ELF-1 (cell line): ENCODE measurements around the gene PGS1.
"Not testable (repeated sequence)": the region's sequence is repeated elsewhere in the genome, so short reads cannot be mapped to it uniquely, and the experiment has no call there.

Experiments used
- DNase-seq: peaks from one replicate; pipeline ENCODE4 v3.0.0-alpha.2; 2016; ENCODE audit warnings: low read depth, low spot score

PGS1 gene, protein sequence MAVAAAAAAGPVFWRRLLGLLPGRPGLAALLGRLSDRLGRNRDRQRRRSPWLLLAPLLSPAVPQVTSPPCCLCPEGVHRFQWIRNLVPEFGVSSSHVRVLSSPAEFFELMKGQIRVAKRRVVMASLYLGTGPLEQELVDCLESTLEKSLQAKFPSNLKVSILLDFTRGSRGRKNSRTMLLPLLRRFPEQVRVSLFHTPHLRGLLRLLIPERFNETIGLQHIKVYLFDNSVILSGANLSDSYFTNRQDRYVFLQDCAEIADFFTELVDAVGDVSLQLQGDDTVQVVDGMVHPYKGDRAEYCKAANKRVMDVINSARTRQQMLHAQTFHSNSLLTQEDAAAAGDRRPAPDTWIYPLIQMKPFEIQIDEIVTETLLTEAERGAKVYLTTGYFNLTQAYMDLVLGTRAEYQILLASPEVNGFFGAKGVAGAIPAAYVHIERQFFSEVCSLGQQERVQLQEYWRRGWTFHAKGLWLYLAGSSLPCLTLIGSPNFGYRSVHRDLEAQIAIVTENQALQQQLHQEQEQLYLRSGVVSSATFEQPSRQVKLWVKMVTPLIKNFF

GRCh38 chr17:78378225-78379130, at the start of gene PGS1:
Gene PGS1, plus strand, starts transcription at chr17:78378649. Its CDS starts 17 bp downstream, at chr17:78378666.
- DNase-seq = peak; percentile 86

DNA sequence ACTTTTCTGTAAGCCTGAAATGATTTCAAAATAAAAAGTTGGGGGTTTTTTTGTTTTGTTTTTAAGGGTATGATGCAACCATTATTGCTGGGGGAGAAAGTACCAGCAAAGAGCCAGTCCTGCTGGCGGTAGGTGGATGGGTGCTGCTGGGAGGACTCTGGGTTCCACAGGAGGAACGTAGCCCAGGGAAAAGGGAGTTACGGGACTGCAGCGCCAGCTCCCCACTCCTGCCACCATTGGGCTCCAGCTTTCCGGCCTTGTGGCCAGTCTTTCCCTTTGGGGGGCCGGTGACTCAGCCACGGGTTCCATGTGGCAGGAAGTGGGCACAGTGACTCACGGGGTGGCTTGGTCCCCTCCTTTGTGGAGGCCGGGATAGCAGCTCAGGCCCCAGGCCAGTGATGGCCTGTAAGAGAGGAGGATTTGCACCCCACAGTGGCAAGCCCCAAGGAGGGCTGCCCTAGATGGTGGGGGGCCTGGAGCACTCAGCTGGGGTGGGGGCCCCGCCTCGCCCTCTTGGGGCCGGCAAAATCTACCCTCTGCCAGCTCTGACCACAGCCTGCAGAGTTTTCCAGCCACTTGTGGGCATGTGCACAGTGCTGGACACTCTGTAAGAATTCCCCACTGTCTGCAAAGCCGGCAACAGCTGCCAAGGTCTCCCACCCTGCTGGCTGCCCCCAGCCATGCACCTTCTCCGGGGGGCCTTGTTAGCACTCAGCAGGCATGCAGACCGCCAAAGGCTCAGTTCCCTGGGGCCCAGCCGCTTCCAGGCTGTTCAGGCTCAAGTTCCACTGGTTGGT, 49.0 kb upstream of the PGS1 start:
- DNase-seq = no peak

- DNase-seq = no peak
Observed at GRCh38 chr17:78330570-78331224, 47.8 kb upstream of the PGS1 start.

- DNase-seq = not testable (repeated sequence)
Observed at GRCh38 chr17:78331355-78331754, 47.1 kb upstream of the PGS1 start.

DNA sequence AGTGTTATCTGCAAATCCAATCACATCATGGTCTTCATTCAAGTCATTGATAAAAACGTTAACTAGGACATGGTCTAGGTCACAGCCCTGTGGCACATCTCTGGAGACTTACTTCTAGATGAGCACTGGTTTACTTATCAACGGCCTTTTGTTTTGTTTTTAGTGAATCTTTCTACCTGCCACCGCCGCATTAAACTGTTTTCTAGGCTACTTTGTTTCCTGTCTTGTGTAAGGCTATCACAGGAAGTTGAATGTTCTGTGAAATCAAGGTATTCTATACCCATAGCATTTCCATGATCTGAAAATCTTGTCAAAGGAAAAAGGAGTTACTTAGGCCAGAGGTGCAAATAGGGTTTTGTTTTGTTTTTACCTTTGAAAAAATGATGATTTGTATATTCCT, 45.5 kb upstream of the PGS1 start:
- DNase-seq = no peak

DNA sequence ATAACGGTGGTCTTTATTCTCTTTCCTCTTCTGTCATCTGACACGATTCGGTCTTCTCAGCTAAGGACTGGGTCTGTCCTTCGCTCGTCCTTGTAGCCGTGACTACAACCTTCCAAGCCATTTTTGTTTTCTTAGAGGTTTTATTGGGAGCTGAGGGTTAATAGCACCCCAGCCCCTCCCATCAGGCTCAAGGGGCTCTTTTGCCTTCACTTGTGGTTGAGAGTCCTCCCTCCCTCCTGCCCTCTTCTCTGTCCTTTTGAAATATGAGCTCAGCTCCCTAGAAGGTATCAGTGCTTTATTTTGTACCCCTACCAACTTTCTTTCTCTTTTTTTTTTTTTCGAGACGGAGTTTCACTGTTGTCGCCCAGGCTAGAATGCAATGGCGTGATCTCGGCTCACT, 43.2 kb upstream of the PGS1 start:
- DNase-seq = no peak

GRCh38 chr17:78337244-78338109, 41.0 kb upstream of the PGS1 start:
- no peak for DNase-seq

GRCh38 chr17:78338486-78339259, 39.8 kb upstream of the PGS1 start:
- no peak for DNase-seq

- DNase-seq = no peak
Observed at GRCh38 chr17:78340183-78340955, 38.1 kb upstream of the PGS1 start.

DNA sequence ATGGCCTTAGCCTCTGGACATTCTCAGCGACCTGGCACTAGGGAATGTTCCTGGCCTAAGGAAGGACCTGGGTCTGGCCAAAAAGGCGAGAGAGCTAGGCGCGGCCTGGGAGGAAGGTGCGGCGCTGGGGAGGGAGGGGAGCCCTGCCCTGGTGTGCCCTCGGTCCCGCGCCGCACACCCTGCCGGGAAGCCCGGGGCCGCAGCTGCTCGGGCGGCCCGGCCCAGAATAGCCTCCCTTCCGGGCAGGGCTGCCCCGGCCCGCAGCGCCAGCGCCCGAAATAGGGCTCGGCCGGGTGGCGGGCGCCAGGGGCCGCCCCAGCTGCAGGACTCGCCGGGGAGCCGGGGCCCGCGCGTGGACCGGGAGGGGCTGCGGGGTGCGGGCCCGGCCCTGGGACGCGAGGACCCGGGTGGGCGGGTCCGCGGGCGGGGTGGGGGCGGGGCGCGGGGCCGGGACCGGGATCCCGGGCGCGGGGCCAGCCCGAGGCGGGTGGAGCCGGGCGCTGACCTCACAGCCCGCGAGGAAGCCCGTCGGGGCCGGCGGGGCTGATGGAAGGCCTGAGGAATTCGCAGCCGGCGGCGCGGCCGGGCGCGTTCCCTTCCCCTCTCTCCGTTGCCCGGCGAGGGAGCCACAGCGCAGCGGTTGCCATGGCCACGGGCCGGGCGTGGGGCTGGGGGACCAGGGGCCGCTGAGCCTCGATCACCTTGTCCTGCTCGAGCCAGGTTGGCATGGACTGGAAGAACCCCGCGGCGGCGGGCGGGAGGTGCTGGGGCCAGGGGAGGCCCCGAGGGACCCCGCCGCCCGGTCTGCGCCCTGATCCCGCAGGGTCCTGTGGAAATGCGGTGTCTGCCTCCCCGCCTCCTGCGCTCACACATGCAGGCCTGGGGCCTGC, 36.6 kb upstream of the PGS1 start:
- DNase-seq = peak; percentile 85

- no peak for DNase-seq
Observed at GRCh38 chr17:78342449-78343186, 35.8 kb upstream of the PGS1 start.

GRCh38 chr17:78343187-78343542, 35.3 kb upstream of the PGS1 start:
- peak; percentile 71 for DNase-seq

GRCh38 chr17:78343543-78344201, 34.8 kb upstream of the PGS1 start:
- DNase-seq = no peak

- no peak for DNase-seq
Observed at GRCh38 chr17:78344666-78345065, 33.8 kb upstream of the PGS1 start.

- DNase-seq = no peak
Observed at GRCh38 chr17:78345172-78345571, 33.3 kb upstream of the PGS1 start.

DNA sequence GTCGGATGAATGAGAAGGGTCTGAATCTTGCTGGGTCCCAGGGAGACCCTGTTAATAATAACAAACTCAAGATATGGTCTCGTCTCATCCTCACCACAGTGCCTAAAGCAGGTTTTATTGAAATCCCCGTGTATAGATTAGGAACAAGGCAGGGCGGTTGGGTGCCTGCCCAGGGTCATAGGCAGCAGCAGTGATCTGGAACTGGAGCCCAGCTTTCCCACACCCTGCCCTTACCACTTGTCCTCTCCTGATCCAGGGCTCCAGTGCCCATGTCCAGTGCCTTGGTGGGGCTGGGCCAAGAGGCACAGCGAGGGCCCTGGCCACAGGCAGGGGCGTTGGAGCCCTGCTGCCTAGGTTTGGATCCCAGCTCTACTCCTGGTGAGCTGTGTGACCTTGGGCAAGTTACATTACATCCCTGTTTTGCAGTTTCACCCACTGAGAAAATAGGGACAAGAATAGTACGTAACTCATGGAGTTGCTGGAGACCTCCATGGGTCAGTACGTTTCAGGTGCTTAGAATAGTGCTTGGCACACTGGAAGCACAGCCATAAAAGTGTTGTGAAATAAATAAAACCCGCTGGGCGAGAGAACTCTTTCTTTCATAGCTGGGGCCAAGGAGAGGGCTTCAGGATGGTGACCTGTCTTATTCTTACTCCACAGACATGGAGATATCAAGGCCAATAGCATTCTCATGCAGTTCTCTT, 32.5 kb upstream of the PGS1 start:
- no peak for DNase-seq
